ENCODE results near the gene COX8C. TPM values are rescaled to one million over a fixed set of nuclear protein-coding genes. Genes with fewer than 3 reads are reported as not detected.

Gene COX8C
- total RNA-seq, 1 experiment from 2014 or later = not detected

DNA sequence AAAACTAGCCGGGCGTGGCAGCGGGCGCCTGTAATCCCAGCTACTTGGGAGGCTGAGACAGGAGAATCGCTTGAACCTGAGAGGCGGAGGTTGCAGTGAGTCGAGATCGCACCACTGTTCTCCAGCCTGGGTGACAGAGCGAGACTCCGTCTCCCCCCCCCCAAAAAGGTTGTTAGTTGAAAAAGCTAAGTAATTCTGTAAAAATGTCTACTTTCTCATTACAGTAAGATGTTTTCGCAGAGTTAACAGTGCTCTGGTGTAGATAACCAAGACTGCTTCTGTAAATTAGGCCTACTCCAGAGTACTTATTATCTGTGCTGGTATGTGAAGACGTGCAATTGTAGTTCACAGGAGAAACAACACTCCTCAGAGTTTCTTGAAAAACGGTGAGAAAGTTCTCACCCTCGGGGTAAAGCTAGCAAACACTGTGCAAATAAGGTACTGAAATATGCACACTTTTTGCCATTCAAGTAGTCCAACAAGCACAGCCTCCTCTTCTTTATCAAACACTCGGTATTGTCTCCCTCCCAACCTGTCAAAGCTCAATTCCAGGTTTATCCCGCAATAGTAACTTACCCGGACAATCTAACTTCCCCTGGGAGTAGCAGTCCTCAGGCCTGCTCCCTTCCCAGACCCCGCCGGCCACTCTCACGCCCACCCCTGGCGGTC lies 15.1 kb upstream of the COX8C start:
- POLR2A ChIA-PET (ENCODE audit: unreplicated experiment) = interaction anchor here (0.6 kb wide), 4 partner anchors 13 to 73 kb away, joined by 3 to 7 read pairs (median 4); no protein-coding TSS in a partner anchor
- DNase-seq = no peak
- TF ChIP-seq, protein P1, sequence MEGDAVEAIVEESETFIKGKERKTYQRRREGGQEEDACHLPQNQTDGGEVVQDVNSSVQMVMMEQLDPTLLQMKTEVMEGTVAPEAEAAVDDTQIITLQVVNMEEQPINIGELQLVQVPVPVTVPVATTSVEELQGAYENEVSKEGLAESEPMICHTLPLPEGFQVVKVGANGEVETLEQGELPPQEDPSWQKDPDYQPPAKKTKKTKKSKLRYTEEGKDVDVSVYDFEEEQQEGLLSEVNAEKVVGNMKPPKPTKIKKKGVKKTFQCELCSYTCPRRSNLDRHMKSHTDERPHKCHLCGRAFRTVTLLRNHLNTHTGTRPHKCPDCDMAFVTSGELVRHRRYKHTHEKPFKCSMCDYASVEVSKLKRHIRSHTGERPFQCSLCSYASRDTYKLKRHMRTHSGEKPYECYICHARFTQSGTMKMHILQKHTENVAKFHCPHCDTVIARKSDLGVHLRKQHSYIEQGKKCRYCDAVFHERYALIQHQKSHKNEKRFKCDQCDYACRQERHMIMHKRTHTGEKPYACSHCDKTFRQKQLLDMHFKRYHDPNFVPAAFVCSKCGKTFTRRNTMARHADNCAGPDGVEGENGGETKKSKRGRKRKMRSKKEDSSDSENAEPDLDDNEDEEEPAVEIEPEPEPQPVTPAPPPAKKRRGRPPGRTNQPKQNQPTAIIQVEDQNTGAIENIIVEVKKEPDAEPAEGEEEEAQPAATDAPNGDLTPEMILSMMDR (conservative IDR thresholded peaks at IDR 0.05) = no peak
- no peak for TF ChIP-seq EZH2 (IDR thresholded peaks at IDR 0.05; ENCODE audit: low read depth)

DNA sequence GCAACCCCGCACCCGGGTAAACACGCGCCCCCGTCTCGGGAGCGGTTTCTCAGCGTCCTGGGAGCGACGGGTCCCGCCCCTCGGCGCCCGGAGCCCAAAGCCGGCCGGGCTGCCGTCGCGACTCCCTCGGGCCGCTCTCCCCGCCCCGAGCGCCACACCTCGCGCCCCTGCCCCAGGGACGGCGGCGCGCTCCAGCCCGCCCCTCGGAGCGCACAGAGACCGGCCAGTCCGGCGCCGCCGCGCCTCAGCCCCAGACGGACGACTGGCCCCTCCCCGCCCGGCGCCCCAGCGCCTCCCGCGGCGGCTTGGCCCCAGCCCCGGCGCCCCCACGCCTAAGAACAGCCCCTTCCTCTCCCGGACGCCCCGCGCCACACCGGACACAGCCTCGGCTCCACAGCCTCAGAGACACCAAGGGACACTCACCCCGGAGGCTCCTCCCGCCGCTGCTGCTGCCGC lies 14.6 kb upstream of the COX8C start:
- peak overlapping the region; percentile 82 for H3K4me2 ChIP-seq
- H3K4me1 ChIP-seq (replicated peaks; ENCODE audit: insufficient read depth) = peaks cover 37% of the 10 kb centered on the region
- H3K27me3 ChIP-seq (ENCODE audit: insufficient read depth, low read depth) = no peaks in the 10 kb centered on the region
- peak overlapping the region; percentile 82 for H3K27ac ChIP-seq
- DNase-seq = peak; percentile 61 to 72
- peaks cover 62% of the 10 kb centered on the region for H3K79me2 ChIP-seq (ENCODE audit: low read depth)
- ChIA-PET CTCF (interaction anchor here (0.6 kb wide), 1 partner anchor 33 kb away, joined by 6 read pairs; no protein-coding TSS in a partner anchor), POLR2A (ENCODE audit: unreplicated experiment) (no interaction called here)
- intact Hi-C loops (cut with micrococcal nuclease; ENCODE audit: unreplicated experiment) = no loop called here
- no peaks in the 10 kb centered on the region for H3K36me3 ChIP-seq (ENCODE audit: low read depth)
- TF ChIP-seq, protein P1 (conservative IDR thresholded peaks at IDR 0.05) = no peak
- no peak for TF ChIP-seq EZH2 (IDR thresholded peaks at IDR 0.05; ENCODE audit: low read depth)
- peak overlapping the region; percentile 71 for H3K4me3 ChIP-seq
- H3K9me2 ChIP-seq (ENCODE audit: insufficient read depth) = no peaks in the 10 kb centered on the region
- BruUV-seq (replicated peaks) = no TSS peak
- no peaks in the 10 kb centered on the region for H3K9me3 ChIP-seq (ENCODE audit: insufficient read depth, low read depth)
- peaks cover 17% of the 10 kb centered on the region; the same call in 1 of the 2 replicates for H4K20me1 ChIP-seq (ENCODE audit: insufficient read depth)
- peaks cover 30% of the 10 kb centered on the region for H3F3A ChIP-seq (ENCODE audit: insufficient read depth, low read depth)
- H2AFZ ChIP-seq = peak overlapping the region; percentile 75

More for the DNA sequence above, 15.1 kb upstream of the COX8C start:
- Histone ChIP-seq H3F3A (ENCODE audit: insufficient read depth, low read depth) (peaks cover 30% of the 10 kb centered on the region), H3K79me2 (ENCODE audit: low read depth) (peaks cover 67% of the 10 kb centered on the region), H3K4me2 (peak overlapping the region; percentile 82), H3K27ac (peak overlapping the region; percentile 82), H2AFZ (peak overlapping the region; percentile 74; the same call in 1 of the 2 replicates), H3K9me3 (ENCODE audit: insufficient read depth, low read depth) (no peaks in the 10 kb centered on the region), H3K4me3 (peak overlapping the region; percentile 71), H4K20me1 (ENCODE audit: insufficient read depth) (peaks cover 17% of the 10 kb centered on the region; the same call in 1 of the 2 replicates), H3K27me3 (ENCODE audit: insufficient read depth, low read depth) (no peaks in the 10 kb centered on the region), H3K9me2 (ENCODE audit: insufficient read depth) (no peaks in the 10 kb centered on the region), H3K36me3 (ENCODE audit: low read depth) (no peaks in the 10 kb centered on the region), H3K4me1 (replicated peaks; ENCODE audit: insufficient read depth) (peaks cover 37% of the 10 kb centered on the region)
- intact Hi-C loops (cut with micrococcal nuclease; ENCODE audit: unreplicated experiment) = loop anchor here (1.0 to 2.0 kb wide), 2 partner anchors 15 to 73 kb away; no protein-coding TSS in a partner anchor
- CTCF ChIA-PET = interaction anchor here (0.6 kb wide), 1 partner anchor 32 kb away, joined by 6 read pairs; no protein-coding TSS in a partner anchor
- BruUV-seq (replicated peaks) = no TSS peak

DNA sequence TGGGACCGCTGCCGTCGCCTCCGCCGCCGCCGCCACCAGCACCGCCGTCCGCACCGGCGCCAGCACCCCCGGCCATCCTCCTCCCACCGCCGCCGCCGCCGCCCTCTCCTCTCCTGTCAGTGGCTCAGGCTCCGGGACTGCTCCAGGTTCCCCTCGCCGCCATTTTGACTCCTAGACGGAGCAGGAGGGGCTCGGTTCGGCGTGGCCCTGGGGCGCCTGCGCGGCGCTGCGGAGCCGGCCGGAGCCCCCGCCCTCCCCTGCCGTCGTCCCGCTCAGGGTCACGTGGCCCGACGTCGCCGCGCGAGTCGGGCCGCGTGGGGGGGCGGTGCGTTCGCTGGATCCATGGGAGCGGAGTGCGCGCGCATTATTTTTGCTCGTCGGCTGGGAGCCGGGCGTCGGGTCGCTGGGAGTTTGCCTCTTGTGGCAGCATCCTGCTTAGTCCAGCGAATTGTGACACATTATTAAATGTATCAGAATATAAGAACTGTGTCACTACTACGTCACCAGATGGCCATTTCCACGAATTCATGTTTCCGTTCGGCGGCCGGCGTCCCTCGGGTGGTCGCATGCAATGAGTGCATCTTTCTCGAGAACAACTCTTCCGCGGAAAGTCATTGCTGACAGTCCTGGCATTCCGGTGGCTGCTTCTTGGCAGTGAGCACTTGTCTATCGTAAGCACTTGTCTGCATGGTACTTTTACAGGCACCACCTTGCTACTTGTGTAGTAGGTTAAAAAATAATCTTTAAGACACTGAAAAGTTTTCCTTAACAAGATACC lies 13.9 kb upstream of the COX8C start, which contains the start of gene BTBD7:
Gene BTBD7 (minus strand): TSS at position 184 of the 778 bp plus-strand sequence. CDS start 36,985 bp downstream, outside the sequence.
- Histone ChIP-seq H3F3A (ENCODE audit: insufficient read depth, low read depth) (peaks cover 30% of the 10 kb centered on the region), H3K9me3 (ENCODE audit: insufficient read depth, low read depth) (no peaks in the 10 kb centered on the region), H3K4me1 (replicated peaks; ENCODE audit: insufficient read depth) (peaks cover 37% of the 10 kb centered on the region), H2AFZ (peak within 1 kb of the TSS; percentile 83), H3K4me3 (peak within 1 kb of the TSS; percentile 71), H4K20me1 (ENCODE audit: insufficient read depth) (peaks cover 17% of the 10 kb centered on the region; the same call in 1 of the 2 replicates), H3K27ac (peak within 1 kb of the TSS; percentile 82), H3K9me2 (ENCODE audit: insufficient read depth) (no peaks in the 10 kb centered on the region), H3K27me3 (ENCODE audit: insufficient read depth, low read depth) (no peaks in the 10 kb centered on the region), H3K79me2 (ENCODE audit: low read depth) (peaks cover 55% of the 10 kb centered on the region), H3K36me3 (ENCODE audit: low read depth) (no peaks in the 10 kb centered on the region), H3K4me2 (peak within 1 kb of the TSS; percentile 88)
- ChIA-PET POLR2A (ENCODE audit: unreplicated experiment) (no interaction called here), CTCF (no interaction called here)
- DNase-seq = peak; percentile 87 to 90
- intact Hi-C loops (cut with micrococcal nuclease; ENCODE audit: unreplicated experiment) = no loop called here
- BruUV-seq (replicated peaks) = TSS peak; percentile 66
- TF ChIP-seq, protein P1 (conservative IDR thresholded peaks at IDR 0.05) = 0 out of 2 replicates have a peak, but pooled peaks have one; percentile 23
- TF ChIP-seq EZH2 (IDR thresholded peaks at IDR 0.05; ENCODE audit: low read depth) = no peak
